Astrocyte (in vitro differentiated cells and primary cell): ENCODE data around the gene PLA2G4E. TPM values are rescaled to one million over a fixed set of nuclear protein-coding genes. Genes with fewer than 3 reads are reported as not detected.

Source experiments
- DNase-seq: peaks from one replicate; pipeline ENCODE4 v3.0.0-alpha.2; 2010; ENCODE audit warnings: low read depth
- FAIRE-seq: peaks from 2 replicates; lab custom pipeline; 2011; peaks lifted over from hg19 to GRCh38; lab: Jason Lieb, UNC
- H2AFZ ChIP-seq: 2 replicates; pipeline ENCODE4 v1.6.0; 2012; ENCODE audit warnings: low read depth, low read length, inconsistent platforms
- H3K27ac ChIP-seq: 2 replicates; pipeline ENCODE4 v1.5.1; 2011; ENCODE audit warnings: low read depth, low read length, inconsistent platforms
- H3K27me3 ChIP-seq: 2 replicates; pipeline ENCODE4 v1.6.0; 2011; ENCODE audit warnings: low read length, inconsistent platforms; ENCODE audit not compliant: insufficient read depth
- H3K36me3 ChIP-seq: 2 replicates; pipeline ENCODE4 v1.5.1; 2011; ENCODE audit warnings: low read length, inconsistent platforms; ENCODE audit not compliant: insufficient read depth
- H3K4me1 ChIP-seq: 2 replicates; pipeline ENCODE4 v1.5.1; 2011; ENCODE audit warnings: low read length, inconsistent platforms; ENCODE audit not compliant: insufficient read depth
- H3K4me2 ChIP-seq: 2 replicates; pipeline ENCODE4 v1.6.0; 2012; ENCODE audit warnings: low read length, inconsistent platforms
- H3K4me3 ChIP-seq: 2 replicates; pipeline ENCODE4 v1.5.1; 2011; ENCODE audit warnings: low read depth, mild to moderate bottlenecking, low read length, inconsistent platforms; ENCODE audit not compliant: insufficient read depth
- H3K79me2 ChIP-seq: 2 replicates; pipeline ENCODE4 v1.6.0; 2012; ENCODE audit warnings: mild to moderate bottlenecking, low read length, inconsistent platforms; ENCODE audit not compliant: insufficient read depth
- H3K9ac ChIP-seq: 2 replicates; pipeline ENCODE4 v1.6.0; 2012; ENCODE audit warnings: mild to moderate bottlenecking, low read length, inconsistent platforms
- H3K9me3 ChIP-seq: 2 replicates; pipeline ENCODE4 v1.5.1; 2012; ENCODE audit warnings: low read depth, mild to moderate bottlenecking, low read length, inconsistent platforms; ENCODE audit not compliant: insufficient read depth
- H4K20me1 ChIP-seq: 2 replicates; pipeline ENCODE4 v1.6.0; 2012; ENCODE audit warnings: low read length, inconsistent platforms; ENCODE audit not compliant: insufficient read depth
- H3K27ac Mint-ChIP-seq: one replicate; pipeline ENCODE4 v1.8.0; 2021; ENCODE audit warnings: mild to moderate bottlenecking, mixed read lengths; ENCODE audit not compliant: unreplicated experiment
- H3K27me3 Mint-ChIP-seq: one replicate; pipeline ENCODE4 v1.8.0; 2021; ENCODE audit warnings: low read depth, mixed read lengths; ENCODE audit not compliant: unreplicated experiment
- H3K36me3 Mint-ChIP-seq: one replicate; pipeline ENCODE4 v1.8.0; 2021; ENCODE audit warnings: low read depth, mixed read lengths; ENCODE audit not compliant: unreplicated experiment
- H3K4me1 Mint-ChIP-seq: one replicate; pipeline ENCODE4 v1.8.0; 2021; ENCODE audit warnings: low read depth, mixed read lengths; ENCODE audit not compliant: unreplicated experiment
- H3K4me3 Mint-ChIP-seq: one replicate; pipeline ENCODE4 v1.8.0; 2021; ENCODE audit warnings: mild to moderate bottlenecking, moderate library complexity, mixed read lengths; ENCODE audit not compliant: unreplicated experiment
- H3K9me3 Mint-ChIP-seq: one replicate; pipeline ENCODE4 v1.8.0; 2021; ENCODE audit warnings: mild to moderate bottlenecking, mixed read lengths; ENCODE audit not compliant: unreplicated experiment
- EZH2 ChIP-seq: IDR thresholded peaks from 2 replicates; pipeline ENCODE4 v1.6.1; 2012; ENCODE audit warnings: mild to moderate bottlenecking, low read length, inconsistent platforms; ENCODE audit not compliant: insufficient read depth
- total RNA-seq: library from RNA; stranded (reverse); gene quantifications from 2 replicates; pipeline ENCODE4 v1.2.1, GENCODE V29; 2021
- TF ChIP-seq, protein P1 (sequence below): IDR thresholded peaks from 2 replicates; pipeline ENCODE4 v1.5.1; 2011; ENCODE audit warnings: low read depth, mild to moderate bottlenecking, inconsistent platforms, low read length, moderate library complexity; ENCODE audit not compliant: insufficient read depth

The PLA2G4E gene
- total RNA-seq, 1 donor from 2014 or later: not detected

DNA sequence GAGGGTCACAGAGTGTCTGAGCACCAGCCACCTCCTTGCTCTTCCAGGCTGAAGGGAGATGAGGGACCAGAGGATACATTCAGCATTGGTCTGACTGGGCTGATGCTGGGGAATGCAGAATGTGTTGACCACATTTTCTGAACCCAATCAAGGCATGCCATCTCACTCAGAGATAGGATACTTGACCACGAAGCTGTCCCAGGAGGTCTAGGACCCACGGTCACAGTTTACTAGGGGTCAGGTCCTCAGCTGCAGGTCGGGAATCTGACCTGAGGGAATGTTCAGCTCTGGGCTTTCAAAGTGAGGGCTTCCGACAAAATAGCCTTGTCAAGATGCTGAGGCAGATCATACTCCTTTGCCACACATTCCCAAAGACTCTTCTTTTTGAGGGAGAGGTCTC is 19.6 kb downstream of the PLA2G4E start:
- H3K4me1 ChIP-seq: no peaks in the 10 kb centered on the region
- H2AFZ ChIP-seq: no peak overlapping the region
- H3K79me2 ChIP-seq: no peaks in the 10 kb centered on the region
- peaks cover 57% of the 10 kb centered on the region for H3K27me3 Mint-ChIP-seq
- H4K20me1 ChIP-seq: no peaks in the 10 kb centered on the region
- no peak overlapping the region for H3K27ac Mint-ChIP-seq
- DNase-seq (no peak), FAIRE-seq (no peak)
- peaks cover 3% of the 10 kb centered on the region for H3K4me1 Mint-ChIP-seq
- no peaks in the 10 kb centered on the region for H3K36me3 Mint-ChIP-seq
- H3K27ac ChIP-seq: no peak overlapping the region
- no peaks in the 10 kb centered on the region for H3K9me3 ChIP-seq
- peaks cover 16% of the 10 kb centered on the region for H3K27me3 ChIP-seq
- H3K4me2 ChIP-seq: no peak overlapping the region
- no peak overlapping the region for H3K4me3 ChIP-seq
- H3K9ac ChIP-seq: no peak overlapping the region
- no peak overlapping the region for H3K4me3 Mint-ChIP-seq
- H3K9me3 Mint-ChIP-seq: peaks cover 4% of the 10 kb centered on the region
- no peak for TF ChIP-seq EZH2
- TF ChIP-seq, protein P1, sequence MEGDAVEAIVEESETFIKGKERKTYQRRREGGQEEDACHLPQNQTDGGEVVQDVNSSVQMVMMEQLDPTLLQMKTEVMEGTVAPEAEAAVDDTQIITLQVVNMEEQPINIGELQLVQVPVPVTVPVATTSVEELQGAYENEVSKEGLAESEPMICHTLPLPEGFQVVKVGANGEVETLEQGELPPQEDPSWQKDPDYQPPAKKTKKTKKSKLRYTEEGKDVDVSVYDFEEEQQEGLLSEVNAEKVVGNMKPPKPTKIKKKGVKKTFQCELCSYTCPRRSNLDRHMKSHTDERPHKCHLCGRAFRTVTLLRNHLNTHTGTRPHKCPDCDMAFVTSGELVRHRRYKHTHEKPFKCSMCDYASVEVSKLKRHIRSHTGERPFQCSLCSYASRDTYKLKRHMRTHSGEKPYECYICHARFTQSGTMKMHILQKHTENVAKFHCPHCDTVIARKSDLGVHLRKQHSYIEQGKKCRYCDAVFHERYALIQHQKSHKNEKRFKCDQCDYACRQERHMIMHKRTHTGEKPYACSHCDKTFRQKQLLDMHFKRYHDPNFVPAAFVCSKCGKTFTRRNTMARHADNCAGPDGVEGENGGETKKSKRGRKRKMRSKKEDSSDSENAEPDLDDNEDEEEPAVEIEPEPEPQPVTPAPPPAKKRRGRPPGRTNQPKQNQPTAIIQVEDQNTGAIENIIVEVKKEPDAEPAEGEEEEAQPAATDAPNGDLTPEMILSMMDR: no peak
- no peaks in the 10 kb centered on the region for H3K36me3 ChIP-seq

DNA sequence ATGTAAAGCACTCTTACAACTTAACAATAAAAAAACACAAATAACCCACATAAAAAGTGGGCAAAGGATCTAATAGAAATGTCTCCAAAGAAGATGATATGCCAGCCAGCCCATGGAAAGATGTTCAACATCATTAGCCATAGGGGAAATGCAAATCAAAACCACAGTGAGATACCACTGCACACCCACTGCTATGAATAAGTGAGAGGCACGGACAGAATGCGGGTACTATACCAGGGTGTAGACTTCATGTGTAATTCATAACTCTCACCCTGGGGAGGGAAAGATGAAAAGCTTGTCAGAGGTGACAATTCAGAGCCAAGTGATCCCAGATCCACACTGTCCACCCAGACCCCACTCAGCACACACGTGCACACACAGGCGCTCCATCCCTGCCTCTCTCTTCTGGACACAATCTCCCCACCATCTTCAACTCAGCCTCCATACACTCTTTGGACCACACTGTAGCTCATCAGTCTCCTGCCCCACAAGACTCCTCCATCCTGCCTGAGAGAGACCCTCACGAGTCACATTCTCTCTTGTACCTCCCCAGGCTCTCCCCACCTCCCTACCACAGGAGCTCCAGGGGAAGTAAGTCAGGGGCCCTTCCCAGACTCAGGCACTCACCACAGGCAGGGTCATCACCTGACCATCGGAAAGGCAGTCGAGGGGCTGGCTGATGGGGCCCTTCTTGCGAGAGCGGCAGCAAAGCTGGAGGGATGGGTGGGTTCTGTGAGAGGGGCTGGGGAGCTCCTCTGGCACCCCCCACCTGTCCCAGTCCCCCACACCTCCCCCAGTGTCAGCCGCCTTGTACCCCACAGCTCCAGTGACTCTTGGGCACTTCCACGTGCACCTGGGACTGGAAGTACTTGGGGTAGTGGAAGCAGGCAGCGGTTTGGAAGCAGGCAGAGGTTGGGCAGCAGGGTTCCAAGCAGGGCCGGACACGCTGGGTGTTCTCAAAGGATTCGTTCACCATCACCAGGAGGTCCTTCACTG is 21.3 kb downstream of the PLA2G4E start:
- Mint-ChIP-seq H3K4me1 (peaks cover 3% of the 10 kb centered on the region), H3K27ac (no peak overlapping the region), H3K27me3 (peaks cover 51% of the 10 kb centered on the region), H3K36me3 (no peaks in the 10 kb centered on the region), H3K4me3 (no peak overlapping the region), H3K9me3 (no peaks in the 10 kb centered on the region)
- no peak for TF ChIP-seq EZH2
- TF ChIP-seq, protein P1: no peak
- H3K4me1 ChIP-seq: no peaks in the 10 kb centered on the region
- no peaks in the 10 kb centered on the region for H3K9me3 ChIP-seq
- H3K9ac ChIP-seq: no peak overlapping the region
- H3K27ac ChIP-seq: no peak overlapping the region
- H2AFZ ChIP-seq: no peak overlapping the region
- FAIRE-seq (no peak), DNase-seq (no peak)
- H3K27me3 ChIP-seq: peaks cover 13% of the 10 kb centered on the region
- H3K4me3 ChIP-seq: no peak overlapping the region
- H4K20me1 ChIP-seq: no peaks in the 10 kb centered on the region
- H3K79me2 ChIP-seq: no peaks in the 10 kb centered on the region
- no peaks in the 10 kb centered on the region for H3K36me3 ChIP-seq
- no peak overlapping the region for H3K4me2 ChIP-seq

GRCh38 chr15:41997845-41998244 is 23.0 kb downstream of the PLA2G4E start:
- Histone ChIP-seq H3K36me3 (no peaks in the 10 kb centered on the region), H3K4me3 (no peak overlapping the region), H4K20me1 (no peaks in the 10 kb centered on the region), H3K27ac (no peak overlapping the region), H3K9me3 (no peaks in the 10 kb centered on the region), H2AFZ (no peak overlapping the region), H3K27me3 (peaks cover 13% of the 10 kb centered on the region), H3K4me1 (no peaks in the 10 kb centered on the region), H3K4me2 (no peak overlapping the region), H3K79me2 (no peaks in the 10 kb centered on the region), H3K9ac (no peak overlapping the region)
- no peaks in the 10 kb centered on the region for H3K9me3 Mint-ChIP-seq
- DNase-seq: no peak
- H3K4me1 Mint-ChIP-seq: peaks cover 3% of the 10 kb centered on the region
- TF ChIP-seq, protein P1: no peak
- no peak for TF ChIP-seq EZH2
- FAIRE-seq: no peak
- H3K4me3 Mint-ChIP-seq: no peak overlapping the region
- no peak overlapping the region for H3K27ac Mint-ChIP-seq
- H3K27me3 Mint-ChIP-seq: peaks cover 44% of the 10 kb centered on the region
- no peaks in the 10 kb centered on the region for H3K36me3 Mint-ChIP-seq
